MM.1S (cell line): ENCODE data around the gene HAGHL.

Experiments used
- EZH2 ChIP-seq: fragments of 300-600 bp; sonication (generic); optimal IDR thresholded peaks from 2 replicates; pipeline ENCODE3; 2017; ENCODE audit warnings: low read depth, mild to moderate bottlenecking, antibody characterized with exemption, low read length, mixed read lengths
- EZH2phosphoT487 ChIP-seq: fragments of 300-600 bp; sonication (generic); IDR thresholded peaks from 2 replicates; pipeline ENCODE4 v1.6.1; 2018; ENCODE audit warnings: antibody characterized with exemption, low read length
- TF ChIP-seq, protein P1 (sequence below): fragments of 300-600 bp; sonication (generic); IDR thresholded peaks from 2 replicates; pipeline ENCODE4 v1.5.1; 2016; ENCODE audit warnings: antibody characterized with exemption, low read length, mixed read lengths

DNA sequence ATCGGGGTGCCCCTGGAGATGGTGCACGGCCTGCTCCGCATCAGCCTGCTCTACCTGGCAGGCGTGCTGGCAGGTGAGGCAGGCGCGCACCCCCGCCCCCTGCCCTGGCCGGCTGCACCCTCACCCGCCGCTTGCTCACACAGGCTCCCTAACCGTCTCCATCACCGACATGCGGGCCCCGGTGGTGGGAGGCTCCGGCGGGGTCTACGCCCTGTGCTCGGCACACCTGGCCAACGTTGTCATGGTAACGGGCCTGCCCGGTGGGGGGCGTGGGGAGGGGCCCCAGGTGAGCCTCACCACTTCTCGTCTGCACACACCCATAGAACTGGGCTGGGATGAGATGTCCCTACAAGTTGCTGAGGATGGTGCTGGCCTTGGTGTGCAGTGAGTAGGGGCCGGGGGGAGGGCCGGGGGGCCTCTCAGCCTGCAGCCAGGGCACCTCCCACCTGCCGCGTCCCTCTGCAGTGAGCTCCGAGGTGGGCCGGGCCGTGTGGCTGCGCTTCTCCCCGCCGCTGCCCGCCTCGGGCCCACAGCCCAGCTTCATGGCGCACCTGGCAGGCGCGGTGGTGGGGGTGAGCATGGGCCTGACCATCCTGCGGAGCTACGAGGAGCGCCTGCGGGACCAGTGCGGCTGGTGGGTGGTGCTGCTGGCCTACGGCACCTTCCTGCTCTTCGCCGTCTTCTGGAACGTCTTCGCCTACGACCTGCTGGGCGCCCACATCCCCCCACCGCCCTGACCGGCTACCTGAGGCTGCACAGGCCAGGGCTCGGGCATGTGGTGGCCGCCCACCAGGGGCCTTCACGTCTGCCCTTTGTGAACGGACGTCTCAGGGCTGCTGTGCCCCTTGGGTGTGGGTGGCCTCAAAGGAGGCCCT, 49.4 kb upstream of the HAGHL start:
- TF ChIP-seq EZH2 (no peak), EZH2phosphoT487 (no peak)
- TF ChIP-seq, protein P1, sequence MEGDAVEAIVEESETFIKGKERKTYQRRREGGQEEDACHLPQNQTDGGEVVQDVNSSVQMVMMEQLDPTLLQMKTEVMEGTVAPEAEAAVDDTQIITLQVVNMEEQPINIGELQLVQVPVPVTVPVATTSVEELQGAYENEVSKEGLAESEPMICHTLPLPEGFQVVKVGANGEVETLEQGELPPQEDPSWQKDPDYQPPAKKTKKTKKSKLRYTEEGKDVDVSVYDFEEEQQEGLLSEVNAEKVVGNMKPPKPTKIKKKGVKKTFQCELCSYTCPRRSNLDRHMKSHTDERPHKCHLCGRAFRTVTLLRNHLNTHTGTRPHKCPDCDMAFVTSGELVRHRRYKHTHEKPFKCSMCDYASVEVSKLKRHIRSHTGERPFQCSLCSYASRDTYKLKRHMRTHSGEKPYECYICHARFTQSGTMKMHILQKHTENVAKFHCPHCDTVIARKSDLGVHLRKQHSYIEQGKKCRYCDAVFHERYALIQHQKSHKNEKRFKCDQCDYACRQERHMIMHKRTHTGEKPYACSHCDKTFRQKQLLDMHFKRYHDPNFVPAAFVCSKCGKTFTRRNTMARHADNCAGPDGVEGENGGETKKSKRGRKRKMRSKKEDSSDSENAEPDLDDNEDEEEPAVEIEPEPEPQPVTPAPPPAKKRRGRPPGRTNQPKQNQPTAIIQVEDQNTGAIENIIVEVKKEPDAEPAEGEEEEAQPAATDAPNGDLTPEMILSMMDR, result no peak
